GM13977 (cell line): ENCODE results near the gene USHBP1.

Source experiments
- DNase-seq: peaks from one replicate; pipeline ENCODE4 v3.0.0; 2012; ENCODE audit warnings: low spot score
- CTCF ChIP-seq: IDR thresholded peaks from 2 replicates; pipeline ENCODE4 v1.5.1; 2012; ENCODE audit warnings: mild to moderate bottlenecking, control low read depth; ENCODE audit not compliant: insufficient read depth; ENCODE audit errors: extremely low read depth, missing control alignments
- in situ Hi-C: fragments of 300-500 bp; cut with MboI; formaldehyde crosslinking; loops from one replicate; pipeline ENCODE4 v1.12.0; 2022; ENCODE audit warnings: low sequenced_read_pairs, low pct_unique_long_range_greater_than_20kb, mixed read lengths, inconsistent platforms; ENCODE audit not compliant: unreplicated experiment

The USHBP1 gene

GRCh38 chr19:17244618-17245534 lies 19.7 kb downstream of the USHBP1 start:
- DNase-seq = peak; percentile 63
- no peak for TF ChIP-seq CTCF
- in situ Hi-C loops = no loop called here

GRCh38 chr19:17243830-17244617 lies 20.5 kb downstream of the USHBP1 start:
- DNase-seq = no peak
- in situ Hi-C loops = no loop called here
- TF ChIP-seq CTCF = no peak

GRCh38 chr19:17243211-17243829 lies 21.2 kb downstream of the USHBP1 start:
- DNase-seq = no peak
- no peak for TF ChIP-seq CTCF
- in situ Hi-C loops = no loop called here

GRCh38 chr19:17242431-17243208 lies 21.9 kb downstream of the USHBP1 start:
- TF ChIP-seq CTCF = no peak
- in situ Hi-C loops = no loop called here
- no peak for DNase-seq

- in situ Hi-C loops = no loop called here
- TF ChIP-seq CTCF = no peak
- no peak for DNase-seq
These were observed 23.6 kb downstream of the USHBP1 start for GRCh38 chr19:17240826-17241399.
